Measurements from ENCODE around the gene SCNM1. TPM values are rescaled to one million over a fixed set of nuclear protein-coding genes. Genes with fewer than 3 reads are reported as not detected.
A peak's percentile ranks its signal among the peaks of the same experiment; 100 is the strongest.

Gene SCNM1
- total and polyA plus RNA-seq, 2 donors (not counting 1 experiment from before 2014, with no cell fraction given), result 29.2 to 29.7 TPM

GRCh38 chr1:151159373-151159772 is 6.6 kb upstream of the SCNM1 start:
- no peaks in the 10 kb centered on the region for H3K9me3 ChIP-seq (ENCODE audit: control insufficient read depth, insufficient read depth, low read depth, low read length)
- H3K36me3 ChIP-seq (ENCODE audit: control insufficient read depth, insufficient read depth, low read length), result peaks cover 3% of the 10 kb centered on the region
- no peaks in the 10 kb centered on the region for H3K79me2 ChIP-seq (ENCODE audit: control insufficient read depth, insufficient read depth, low read length)
- H3K27me3 ChIP-seq (ENCODE audit: control insufficient read depth, insufficient read depth, low read length), result no peaks in the 10 kb centered on the region
- H3K4me3 ChIP-seq (replicated peaks in 1 of 4; ENCODE audit: control extremely low read depth in 1 of 4, insufficient read depth in 1 of 4, low read depth in 3 of 4, low read length in 4 of 4), result no peak overlapping the region
- TF ChIP-seq CTCF (conservative IDR thresholded peaks at IDR 0.05 in 1 of 2, IDR thresholded peaks at IDR 0.05 in 1 of 2; ENCODE audit: low read depth in 1 of 2, low read length in 2 of 2) (no peak), EZH2 (IDR thresholded peaks at IDR 0.05; ENCODE audit: low read length, missing control alignments) (no peak)
- H3K4me1 ChIP-seq (ENCODE audit: control insufficient read depth, extremely low read depth, insufficient read depth, low read length), result no peaks in the 10 kb centered on the region
- no peak overlapping the region for H3K27ac ChIP-seq (ENCODE audit: insufficient read depth, low read length)
- no peak for DNase-seq (ENCODE audit: low read depth in 2 of 2)
- no peak overlapping the region for H3K9ac ChIP-seq (ENCODE audit: insufficient read depth, low read length)
- no peaks in the 10 kb centered on the region for H4K20me1 ChIP-seq (ENCODE audit: control insufficient read depth, extremely low read depth, insufficient read depth, low read length)
- no peak overlapping the region for H2AFZ ChIP-seq (ENCODE audit: low read length)
- no peak overlapping the region for H3K4me2 ChIP-seq (ENCODE audit: extremely low read depth, insufficient read depth, low read length)

GRCh38 chr1:151164732-151165280 is 1.1 kb upstream of the SCNM1 start:
- Histone ChIP-seq H3K4me3 (replicated peaks in 1 of 4; ENCODE audit: control extremely low read depth in 1 of 4, insufficient read depth in 1 of 4, low read depth in 3 of 4, low read length in 4 of 4) (peak overlapping the region; percentile 67 to 94 (median 80)), H3K27me3 (ENCODE audit: control insufficient read depth, insufficient read depth, low read length) (no peaks in the 10 kb centered on the region), H3K9ac (ENCODE audit: insufficient read depth, low read length) (peak overlapping the region; percentile 52), H3K27ac (ENCODE audit: insufficient read depth, low read length) (peak overlapping the region; percentile 62), H4K20me1 (ENCODE audit: control insufficient read depth, extremely low read depth, insufficient read depth, low read length) (no peaks in the 10 kb centered on the region), H2AFZ (ENCODE audit: low read length) (peak overlapping the region; percentile 98), H3K9me3 (ENCODE audit: control insufficient read depth, insufficient read depth, low read depth, low read length) (no peaks in the 10 kb centered on the region), H3K4me2 (ENCODE audit: extremely low read depth, insufficient read depth, low read length) (peak overlapping the region; percentile 97), H3K36me3 (ENCODE audit: control insufficient read depth, insufficient read depth, low read length) (peaks cover 14% of the 10 kb centered on the region), H3K4me1 (ENCODE audit: control insufficient read depth, extremely low read depth, insufficient read depth, low read length) (peaks cover 6% of the 10 kb centered on the region), H3K79me2 (ENCODE audit: control insufficient read depth, insufficient read depth, low read length) (peaks cover 11% of the 10 kb centered on the region)
- TF ChIP-seq CTCF (conservative IDR thresholded peaks at IDR 0.05 in 1 of 2, IDR thresholded peaks at IDR 0.05 in 1 of 2; ENCODE audit: low read depth in 1 of 2, low read length in 2 of 2), result no peak
- no peak for TF ChIP-seq EZH2 (IDR thresholded peaks at IDR 0.05; ENCODE audit: low read length, missing control alignments)
- DNase-seq (ENCODE audit: low read depth in 2 of 2), result peak in 1 of 2 donors; percentile 40

GRCh38 chr1:151165281-151165737 is 635 bp upstream of the SCNM1 start:
- Histone ChIP-seq H3K27ac (ENCODE audit: insufficient read depth, low read length) (peak overlapping the region; percentile 62), H3K36me3 (ENCODE audit: control insufficient read depth, insufficient read depth, low read length) (peaks cover 14% of the 10 kb centered on the region), H3K9me3 (ENCODE audit: control insufficient read depth, insufficient read depth, low read depth, low read length) (no peaks in the 10 kb centered on the region), H3K27me3 (ENCODE audit: control insufficient read depth, insufficient read depth, low read length) (no peaks in the 10 kb centered on the region), H3K9ac (ENCODE audit: insufficient read depth, low read length) (peak overlapping the region; percentile 52), H3K4me2 (ENCODE audit: extremely low read depth, insufficient read depth, low read length) (peak overlapping the region; percentile 97), H2AFZ (ENCODE audit: low read length) (peak overlapping the region; percentile 98), H3K79me2 (ENCODE audit: control insufficient read depth, insufficient read depth, low read length) (peaks cover 11% of the 10 kb centered on the region), H3K4me3 (replicated peaks in 1 of 4; ENCODE audit: control extremely low read depth in 1 of 4, insufficient read depth in 1 of 4, low read depth in 3 of 4, low read length in 4 of 4) (peak overlapping the region; percentile 67 to 94 (median 80)), H3K4me1 (ENCODE audit: control insufficient read depth, extremely low read depth, insufficient read depth, low read length) (peaks cover 6% of the 10 kb centered on the region), H4K20me1 (ENCODE audit: control insufficient read depth, extremely low read depth, insufficient read depth, low read length) (no peaks in the 10 kb centered on the region)
- TF ChIP-seq CTCF (conservative IDR thresholded peaks at IDR 0.05 in 1 of 2, IDR thresholded peaks at IDR 0.05 in 1 of 2; ENCODE audit: low read depth in 1 of 2, low read length in 2 of 2), result no peak
- peak; percentile 63 to 64 for DNase-seq (ENCODE audit: low read depth in 2 of 2)
